ENCODE results near the gene INO80. TPM values are rescaled to one million over a fixed set of nuclear protein-coding genes. Genes with fewer than 3 reads are reported as not detected.

The INO80 gene
- total RNA-seq, 2 donors from 2014 or later, result 11.1 to 16.8 TPM

Other genes starting within 250 kb of the INO80 start
- gene RHOV, start 242.0 kb downstream of the INO80 start, total RNA-seq, result not detected
- 10 to 100 TPM; 17.1 to 23.7 TPM for gene VPS18, start 221.8 kb downstream of the INO80 start, total RNA-seq
- 1 to 10 TPM; 8.5 to 9.2 TPM for gene DLL4, start 186.9 kb downstream of the INO80 start, total RNA-seq
- gene CHAC1, start 162.8 kb downstream of the INO80 start, total RNA-seq, result 1 to 10 TPM; 2.6 to 3.3 TPM
- gene EXD1, start 114.5 kb upstream of the INO80 start, total RNA-seq, result not detected
- gene CHP1, start 115.0 kb upstream of the INO80 start, total RNA-seq, result 100 to 1,000 TPM; 113 to 123 TPM
- gene OIP5, start 216.3 kb upstream of the INO80 start, total RNA-seq, result under 1 TPM; 0.21 to 0.41 TPM
- 1 to 10 TPM; 1.1 to 4.6 TPM for gene NUSAP1, start 216.6 kb upstream of the INO80 start, total RNA-seq